ENCODE results near the gene FILIP1L. TPM values are rescaled to one million over a fixed set of nuclear protein-coding genes. Genes with fewer than 3 reads are reported as not detected.

Gene FILIP1L
- total and polyA plus RNA-seq, 7 donors = 9.2 to 274 (median 78.5) TPM

DNA sequence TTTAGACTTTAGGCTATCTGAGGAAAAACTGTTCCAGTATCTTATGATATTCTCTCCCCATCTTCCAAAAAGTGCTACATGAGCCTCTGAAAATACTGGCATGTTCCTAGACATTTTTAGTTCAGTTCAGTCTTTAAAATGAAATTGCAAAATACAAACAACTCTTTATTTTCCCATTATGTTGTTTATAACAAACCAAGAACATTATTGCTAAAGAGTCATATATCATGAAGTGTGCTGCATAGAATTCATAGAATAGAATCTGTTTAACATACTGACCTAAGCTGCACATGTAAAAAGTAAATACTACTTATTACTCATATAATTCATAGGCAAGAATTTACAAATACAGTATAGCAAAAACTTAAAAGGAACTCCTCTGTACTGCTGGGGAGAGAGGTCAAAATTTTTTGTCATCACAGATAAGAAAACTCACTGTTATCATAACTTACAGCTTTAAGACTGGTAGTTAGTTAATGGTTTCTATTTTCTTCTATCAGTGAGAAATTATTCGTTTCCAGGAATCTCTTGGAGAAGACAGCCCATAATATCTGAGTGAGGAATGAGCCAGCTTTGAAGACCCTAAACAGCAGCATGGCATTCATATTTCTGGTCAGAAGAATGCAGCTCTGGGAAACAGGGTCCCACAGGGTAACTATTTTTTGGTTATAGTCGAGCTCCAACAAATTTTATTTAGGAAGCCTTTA, 32.2 kb downstream of the FILIP1L start:
- no peak overlapping the region for H3K4me3 ChIP-seq
- no peak for DNase-seq
- no peaks in the 10 kb centered on the region for H3K27me3 ChIP-seq (ENCODE audit: insufficient read depth in 3 of 3, low read length in 2 of 3)
- TF ChIP-seq, protein P1, sequence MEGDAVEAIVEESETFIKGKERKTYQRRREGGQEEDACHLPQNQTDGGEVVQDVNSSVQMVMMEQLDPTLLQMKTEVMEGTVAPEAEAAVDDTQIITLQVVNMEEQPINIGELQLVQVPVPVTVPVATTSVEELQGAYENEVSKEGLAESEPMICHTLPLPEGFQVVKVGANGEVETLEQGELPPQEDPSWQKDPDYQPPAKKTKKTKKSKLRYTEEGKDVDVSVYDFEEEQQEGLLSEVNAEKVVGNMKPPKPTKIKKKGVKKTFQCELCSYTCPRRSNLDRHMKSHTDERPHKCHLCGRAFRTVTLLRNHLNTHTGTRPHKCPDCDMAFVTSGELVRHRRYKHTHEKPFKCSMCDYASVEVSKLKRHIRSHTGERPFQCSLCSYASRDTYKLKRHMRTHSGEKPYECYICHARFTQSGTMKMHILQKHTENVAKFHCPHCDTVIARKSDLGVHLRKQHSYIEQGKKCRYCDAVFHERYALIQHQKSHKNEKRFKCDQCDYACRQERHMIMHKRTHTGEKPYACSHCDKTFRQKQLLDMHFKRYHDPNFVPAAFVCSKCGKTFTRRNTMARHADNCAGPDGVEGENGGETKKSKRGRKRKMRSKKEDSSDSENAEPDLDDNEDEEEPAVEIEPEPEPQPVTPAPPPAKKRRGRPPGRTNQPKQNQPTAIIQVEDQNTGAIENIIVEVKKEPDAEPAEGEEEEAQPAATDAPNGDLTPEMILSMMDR (IDR thresholded peaks at IDR 0.05) = no peak
- no peak for ATAC-seq
- peak overlapping the region; percentile 20 for H3K27ac ChIP-seq
- no peaks in the 10 kb centered on the region for H3K9me3 ChIP-seq
- 69 to 71% (median 69%) methylated on average over 2 of the region's 2 CpGs for WGBS, 3 donors
- peaks cover 36% of the 10 kb centered on the region for H3K4me1 ChIP-seq
- intact Hi-C loops (cut with DNase I) = no loop called here
- H3K36me3 ChIP-seq (ENCODE audit: insufficient read depth in 1 of 2, low read depth in 1 of 2) = no peaks in the 10 kb centered on the region

DNA sequence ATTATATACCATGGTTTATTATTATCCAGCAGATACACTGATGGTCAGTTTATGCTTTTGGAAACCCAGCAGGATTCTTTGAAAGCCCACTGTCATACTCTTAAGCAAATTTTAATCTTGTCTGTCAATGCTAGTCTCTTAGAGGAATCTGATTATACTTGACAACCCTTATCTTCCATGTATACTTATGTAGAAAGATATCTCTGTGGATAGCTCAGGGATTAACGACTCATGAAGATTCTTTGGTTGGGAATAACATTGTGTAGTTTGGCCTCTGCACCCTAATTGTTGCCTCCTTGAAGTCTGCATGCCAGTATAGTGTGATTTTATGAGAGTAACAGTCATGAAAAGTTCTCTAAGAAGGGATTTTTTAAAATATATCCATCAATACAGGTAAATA, 33.0 kb downstream of the FILIP1L start:
- peaks cover 35% of the 10 kb centered on the region for H3K4me1 ChIP-seq
- peak overlapping the region; percentile 7 for H3K27ac ChIP-seq

DNA sequence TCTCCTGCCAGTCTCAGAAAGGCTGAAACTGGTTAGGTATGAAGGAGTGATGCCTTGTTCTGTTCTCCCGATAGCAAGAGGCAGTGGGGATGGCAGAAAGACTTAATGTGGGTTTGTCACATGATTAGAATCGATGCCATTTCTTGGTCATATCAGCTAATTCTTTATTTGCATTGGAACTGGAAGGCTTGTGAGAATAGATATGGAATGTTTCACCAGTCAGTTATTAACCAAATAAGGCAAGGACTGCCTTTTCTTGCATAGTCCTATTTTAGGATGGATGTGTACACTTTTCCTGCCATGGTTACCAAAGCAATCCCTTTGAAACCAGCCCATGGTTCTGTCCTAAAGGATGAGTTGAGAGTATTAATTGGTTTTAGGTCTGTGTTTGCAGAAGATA, 33.7 kb downstream of the FILIP1L start:
- 84 to 86% (median 84%) methylated on average over 2 of the region's 2 CpGs for WGBS, 3 donors
- TF ChIP-seq, protein P1 (IDR thresholded peaks at IDR 0.05) = no peak
- peak overlapping the region; percentile 7 for H3K27ac ChIP-seq
- DNase-seq (no peak), ATAC-seq (no peak)
- H3K27me3 ChIP-seq (ENCODE audit: insufficient read depth in 3 of 3, low read length in 2 of 3) = no peaks in the 10 kb centered on the region
- peaks cover 0 to 3% of the 10 kb centered on the region in 2 donors for H3K36me3 ChIP-seq (ENCODE audit: insufficient read depth in 1 of 2, low read depth in 1 of 2)
- no peaks in the 10 kb centered on the region for H3K9me3 ChIP-seq
- H3K4me3 ChIP-seq = no peak overlapping the region
- intact Hi-C loops (cut with DNase I) = no loop called here
- H3K4me1 ChIP-seq = peaks cover 32% of the 10 kb centered on the region

More for the DNA sequence above, 33.0 kb downstream of the FILIP1L start:
- Histone ChIP-seq H3K27me3 (ENCODE audit: insufficient read depth in 3 of 3, low read length in 2 of 3) (no peaks in the 10 kb centered on the region), H3K4me3 (no peak overlapping the region), H3K36me3 (ENCODE audit: insufficient read depth in 1 of 2, low read depth in 1 of 2) (peaks cover 0 to 2% of the 10 kb centered on the region in 2 donors), H3K9me3 (no peaks in the 10 kb centered on the region)
- DNase-seq (no peak), ATAC-seq (no peak)
- TF ChIP-seq, protein P1 (IDR thresholded peaks at IDR 0.05) = no peak
- intact Hi-C loops (cut with DNase I) = no loop called here
- 54 to 89% (median 75%) methylated on average over 1 of the region's 1 CpG for WGBS, 3 donors

DNA sequence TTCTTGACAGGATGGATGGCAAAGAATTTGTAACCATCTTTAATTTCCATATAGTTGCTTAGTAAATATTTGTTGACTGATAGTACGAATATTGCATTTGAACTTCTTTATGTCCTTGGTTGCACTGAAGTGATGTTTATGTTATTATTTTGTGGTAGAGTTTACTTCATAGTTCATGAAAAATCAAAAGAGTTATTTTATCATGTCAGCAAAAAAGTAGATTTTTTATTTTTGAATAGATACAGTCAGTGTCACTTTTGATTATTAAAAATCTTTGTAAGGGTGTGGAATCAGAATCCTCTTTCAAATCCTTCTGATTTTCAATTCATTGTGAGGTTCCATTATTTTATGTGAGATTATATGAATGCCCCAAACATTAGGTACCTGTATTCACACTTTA, 35.0 kb downstream of the FILIP1L start:
- H3K4me3 ChIP-seq = no peak overlapping the region
- H3K27ac ChIP-seq = peak overlapping the region; percentile 46
- intact Hi-C loops (cut with DNase I) = loop anchor here in 1 of 2 donors (5.0 kb wide), 1 partner anchor 173 kb away; no protein-coding TSS in a partner anchor
- no peaks in the 10 kb centered on the region for H3K27me3 ChIP-seq (ENCODE audit: insufficient read depth in 3 of 3, low read length in 2 of 3)
- ATAC-seq = no peak
- 81 to 93% (median 90%) methylated on average over 1 of the region's 1 CpG for WGBS, 3 donors
- TF ChIP-seq, protein P1 (IDR thresholded peaks at IDR 0.05) = no peak
- peaks cover 0 to 10% of the 10 kb centered on the region in 2 donors for H3K36me3 ChIP-seq (ENCODE audit: insufficient read depth in 1 of 2, low read depth in 1 of 2)
- no peak for DNase-seq
- H3K9me3 ChIP-seq = no peaks in the 10 kb centered on the region
- peaks cover 34% of the 10 kb centered on the region for H3K4me1 ChIP-seq
